H1 (cell line): Measurements from ENCODE around the gene EHD4. TPM values are rescaled to one million over a fixed set of nuclear protein-coding genes. Genes with fewer than 3 reads are reported as not detected.

Source experiments
- CBX5 ChIP-seq: fragments of 300-800, 300-1000 bp; sonication (generic); IDR thresholded peaks from 2 replicates; pipeline ENCODE4 v1.7.1; 2016; ENCODE audit warnings: antibody characterized with exemption, low read length, low read depth
- CHD2 ChIP-seq: IDR thresholded peaks from 2 replicates; pipeline ENCODE4 v1.6.1; 2012; ENCODE audit warnings: low read length, improper control_type of control experiment
- CHD7 ChIP-seq: fragments of 300-600 bp; sonication (generic); IDR thresholded peaks from 2 replicates; pipeline ENCODE4 v1.7.1; 2012; ENCODE audit warnings: low read length, moderate library complexity, mild to moderate bottlenecking, inconsistent platforms; ENCODE audit not compliant: insufficient replicate concordance
- EP300 ChIP-seq, 2 experiments: IDR thresholded peaks; 1 replicate in 1 of 2; 2 replicates in 1 of 2; pipeline ENCODE4 v1.6.1; 2011 to 2012; ENCODE audit warnings: low read depth in 2 of 2, low read length in 2 of 2, mild to moderate bottlenecking in 2 of 2, borderline replicate concordance in 1 of 2, inconsistent platforms in 1 of 2, moderate library complexity in 1 of 2
- MAFK ChIP-seq: IDR thresholded peaks from 2 replicates; pipeline ENCODE4 v1.6.1; 2012; ENCODE audit warnings: low read depth, mild to moderate bottlenecking, improper control_type of control experiment, low read length
- SIN3A ChIP-seq, 2 experiments: IDR thresholded peaks in 1 of 2; conservative IDR thresholded peaks in 1 of 2; 2 replicates each; pipeline ENCODE4 v1.6.1; 2011 to 2012; ENCODE audit warnings: low read length in 2 of 2, improper control_type of control experiment in 1 of 2, low read depth in 1 of 2, mild to moderate bottlenecking in 1 of 2
- TCF12 ChIP-seq: IDR thresholded peaks from 2 replicates; pipeline ENCODE4 v1.6.1; 2011; ENCODE audit warnings: low read depth, mild to moderate bottlenecking, low read length
- polyA plus RNA-seq, 7 experiments: library from polyadenylated mRNA; depleted of rRNA in 3 of 7; stranded (reverse) in 5 of 7; unstranded in 2 of 7; fragments of >200 nt in 5 of 7; fragments of 200-250 nt in 2 of 7; gene quantifications; 1 replicate in 5 of 7; 2 replicates in 1 of 7; 4 replicates in 1 of 7; pipeline versions ENCODE4 v1.2.1 to v1.2.3, GENCODE V29; 2011 to 2013; ENCODE audit warnings: missing spikeins in 2 of 7, mixed read lengths in 2 of 7
- total RNA-seq: library from RNA; stranded (reverse); fragmentation: NEBNext Ultra II Directional; extraction: Animal tissue kit (Norgen Biotek cat#: 25700); gene quantifications from 2 replicates; pipeline ENCODE4 v1.2.1, GENCODE V29; 2021

The EHD4 gene
- total and polyA plus RNA-seq, 2 of the 8 experiments (the other 6 are each of a cell fraction or from before 2014, with no cell fraction given) = 17.5 to 24.5 TPM

GRCh38 chr15:41899854-41900442, 72.4 kb downstream of the EHD4 start (continued):
- TF ChIP-seq EP300 (IDR thresholded peaks at IDR 0.05; ENCODE audit: borderline replicate concordance in 1 of 2, low read depth in 2 of 2, low read length in 2 of 2) (no peak), TCF12 (no peak), CHD2 (no peak), CBX5 (no peak), MAFK (no peak), CHD7 (no peak), SIN3A (conservative IDR thresholded peaks at IDR 0.05 in 1 of 2, IDR thresholded peaks at IDR 0.05 in 1 of 2; ENCODE audit: low read depth in 1 of 2, low read length in 2 of 2) (no peak)
